Astrocyte (in vitro differentiated cells and primary cell): Measurements from ENCODE around the gene CACNA1C.

Experiments
- EZH2 ChIP-seq: IDR thresholded peaks from 2 replicates; pipeline ENCODE4 v1.6.1; 2012; ENCODE audit warnings: mild to moderate bottlenecking, low read length, inconsistent platforms; ENCODE audit not compliant: insufficient read depth
- TF ChIP-seq, protein P1 (sequence below): IDR thresholded peaks from 2 replicates; pipeline ENCODE4 v1.5.1; 2011; ENCODE audit warnings: low read depth, mild to moderate bottlenecking, inconsistent platforms, low read length, moderate library complexity; ENCODE audit not compliant: insufficient read depth

DNA sequence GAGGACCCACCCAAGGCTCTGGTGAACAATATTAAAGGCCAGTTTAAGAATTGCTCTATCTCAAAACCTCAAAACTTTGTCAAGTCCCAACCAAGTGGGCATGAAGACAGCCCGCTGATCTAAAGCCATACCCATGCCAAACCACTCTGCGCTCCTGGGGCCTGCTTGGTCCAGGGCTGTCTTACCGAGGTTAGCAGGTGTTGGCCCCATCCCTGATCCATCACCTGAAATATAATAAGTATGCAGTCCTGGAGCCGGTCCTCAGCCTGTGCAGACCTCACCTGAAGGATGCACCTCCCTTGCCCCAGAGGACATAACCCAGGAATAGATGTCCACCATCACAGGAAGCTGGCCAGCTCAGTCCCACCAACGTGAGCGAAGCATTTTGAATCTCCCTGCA is 543.7 kb downstream of the CACNA1C start:
- TF ChIP-seq, protein P1, sequence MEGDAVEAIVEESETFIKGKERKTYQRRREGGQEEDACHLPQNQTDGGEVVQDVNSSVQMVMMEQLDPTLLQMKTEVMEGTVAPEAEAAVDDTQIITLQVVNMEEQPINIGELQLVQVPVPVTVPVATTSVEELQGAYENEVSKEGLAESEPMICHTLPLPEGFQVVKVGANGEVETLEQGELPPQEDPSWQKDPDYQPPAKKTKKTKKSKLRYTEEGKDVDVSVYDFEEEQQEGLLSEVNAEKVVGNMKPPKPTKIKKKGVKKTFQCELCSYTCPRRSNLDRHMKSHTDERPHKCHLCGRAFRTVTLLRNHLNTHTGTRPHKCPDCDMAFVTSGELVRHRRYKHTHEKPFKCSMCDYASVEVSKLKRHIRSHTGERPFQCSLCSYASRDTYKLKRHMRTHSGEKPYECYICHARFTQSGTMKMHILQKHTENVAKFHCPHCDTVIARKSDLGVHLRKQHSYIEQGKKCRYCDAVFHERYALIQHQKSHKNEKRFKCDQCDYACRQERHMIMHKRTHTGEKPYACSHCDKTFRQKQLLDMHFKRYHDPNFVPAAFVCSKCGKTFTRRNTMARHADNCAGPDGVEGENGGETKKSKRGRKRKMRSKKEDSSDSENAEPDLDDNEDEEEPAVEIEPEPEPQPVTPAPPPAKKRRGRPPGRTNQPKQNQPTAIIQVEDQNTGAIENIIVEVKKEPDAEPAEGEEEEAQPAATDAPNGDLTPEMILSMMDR: no peak
- TF ChIP-seq EZH2: no peak
